Stimulated activated CD4-positive, alpha-beta T cell treated with anti-CD3 and anti-CD28 coated beads, TNF-alpha, amount 100 ng/mL, for 1 hour (primary cell): ENCODE results near the gene CDC7.
"Not testable (repeated sequence)": the region's sequence is repeated elsewhere in the genome, so short reads cannot be mapped to it uniquely, and the experiment has no call there.

Source experiments
- DNase-seq, 3 donors: peaks; one replicate each; pipeline ENCODE4 v3.0.0-alpha.2; 2020; ENCODE audit warnings: low read depth in 3 of 3, low spot score in 1 of 3

Gene CDC7

DNA sequence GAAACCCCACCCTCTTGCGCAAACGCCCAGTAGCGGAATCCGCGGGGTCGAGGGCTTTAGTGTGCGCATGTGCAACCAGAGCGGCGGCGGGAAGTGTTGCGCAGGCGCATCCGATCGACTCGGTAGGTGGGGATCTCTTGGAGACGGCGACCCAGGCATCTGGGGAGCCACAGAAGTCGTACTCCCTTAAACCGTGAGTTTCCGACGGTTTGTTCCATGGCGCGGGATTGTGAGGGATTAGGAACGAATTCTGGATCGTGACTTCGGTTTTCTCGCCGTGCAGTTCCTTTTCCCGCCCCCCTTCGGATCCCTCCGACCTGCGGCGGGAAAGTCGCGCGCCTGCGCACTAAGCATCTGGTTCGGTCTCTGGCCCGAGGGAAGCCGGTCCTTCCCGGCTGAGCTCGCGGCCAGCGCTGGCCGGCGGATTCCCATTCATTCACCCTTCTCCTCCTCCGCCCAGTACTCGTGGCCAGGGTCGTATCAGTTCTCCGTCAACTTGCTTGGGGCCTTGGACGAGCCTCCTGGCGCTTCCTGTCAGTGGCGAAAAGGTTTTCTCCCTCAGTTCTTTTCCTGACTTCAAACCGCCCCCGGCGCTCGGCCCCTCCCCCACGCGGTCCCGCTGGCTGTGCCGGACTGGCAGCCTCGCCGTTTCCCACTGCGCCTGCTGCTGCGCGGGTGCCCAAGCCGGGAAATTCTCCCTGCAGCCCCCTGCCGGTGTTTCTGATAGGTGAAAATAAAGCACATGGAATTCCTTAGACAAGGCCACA lies at the start of gene CDC7:
Gene CDC7 (plus strand): TSS at position 96 of the 767 bp plus-strand sequence. CDS start 866 bp downstream, outside the sequence.
- DNase-seq: peak; percentile 37 to 78 (median 75)

DNA sequence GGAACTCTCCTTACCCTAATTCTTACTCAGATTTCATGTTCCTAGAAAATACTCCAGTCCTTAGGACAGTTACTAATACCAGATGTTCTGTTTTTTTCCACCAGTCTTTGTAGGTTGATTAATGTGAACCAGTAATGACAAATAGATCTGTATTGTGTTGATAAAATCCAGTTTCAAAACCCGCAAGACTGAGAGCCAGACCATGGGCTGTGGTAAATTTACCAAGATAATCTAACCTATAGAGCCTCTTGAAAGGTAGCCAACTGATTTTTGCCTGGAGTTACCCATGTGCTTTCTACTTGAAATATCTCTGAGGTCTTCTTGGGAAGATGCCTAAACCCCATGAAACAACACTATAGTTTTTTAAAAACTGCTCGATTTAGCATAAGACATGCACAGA lies 46.5 kb upstream of the CDC7 start:
- no peak for DNase-seq

DNA sequence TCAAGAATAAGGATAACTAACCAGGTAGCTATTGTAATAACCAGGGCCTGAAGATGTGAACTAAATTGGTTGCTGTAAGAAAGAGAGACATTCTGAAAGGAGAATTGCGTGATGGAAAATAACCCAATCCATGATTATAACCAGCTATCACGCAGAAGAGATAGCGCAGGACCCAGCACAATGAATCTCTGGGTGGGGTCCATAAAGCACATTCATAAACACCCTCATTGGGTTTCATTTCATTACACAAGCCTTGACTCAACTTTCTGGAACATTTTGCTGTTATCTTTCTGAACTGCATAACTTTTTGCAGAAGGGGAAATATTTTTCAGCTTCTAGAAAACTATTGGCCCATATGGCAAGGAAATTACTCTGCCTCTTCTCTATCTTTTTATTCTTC lies 45.3 kb upstream of the CDC7 start:
- DNase-seq: no peak

DNA sequence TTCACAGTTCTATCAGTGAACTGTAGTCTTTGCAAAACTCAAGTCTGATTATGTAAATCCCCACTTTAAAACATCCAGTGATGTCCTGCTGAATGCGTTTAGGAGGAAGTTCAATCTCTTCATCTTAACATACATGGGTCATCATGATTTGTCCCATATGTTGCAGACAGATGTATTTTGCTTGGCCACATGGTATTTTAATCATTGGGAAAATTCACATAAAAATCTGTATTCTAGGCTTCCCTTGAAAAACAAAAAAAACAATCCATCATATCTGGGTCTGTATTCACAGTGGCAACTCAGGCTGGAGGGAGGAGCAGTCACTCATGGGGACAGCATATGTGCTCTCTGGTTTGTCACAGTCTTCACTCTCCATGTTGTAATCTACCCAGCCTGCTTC lies 44.8 kb upstream of the CDC7 start:
- no peak for DNase-seq

DNA sequence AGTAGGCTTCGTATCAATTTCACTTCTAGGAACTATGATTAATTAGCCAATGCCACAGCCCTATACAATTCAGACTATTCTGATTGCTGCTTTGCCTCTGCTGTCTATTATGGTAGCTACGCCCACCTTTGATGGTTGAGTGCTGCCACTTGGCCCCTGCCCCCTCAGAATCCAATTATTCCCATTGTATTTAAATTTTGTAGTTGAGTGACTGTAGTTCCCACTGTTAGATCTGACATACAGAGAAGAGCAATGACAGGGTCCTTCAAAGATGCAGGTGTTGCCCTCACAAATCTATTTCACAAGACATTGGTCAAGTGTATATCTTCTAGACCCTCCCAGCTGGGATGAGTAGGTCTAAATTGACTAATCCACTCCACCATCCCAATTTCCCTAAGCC lies 35.3 kb upstream of the CDC7 start:
- DNase-seq: not testable (repeated sequence)

DNA sequence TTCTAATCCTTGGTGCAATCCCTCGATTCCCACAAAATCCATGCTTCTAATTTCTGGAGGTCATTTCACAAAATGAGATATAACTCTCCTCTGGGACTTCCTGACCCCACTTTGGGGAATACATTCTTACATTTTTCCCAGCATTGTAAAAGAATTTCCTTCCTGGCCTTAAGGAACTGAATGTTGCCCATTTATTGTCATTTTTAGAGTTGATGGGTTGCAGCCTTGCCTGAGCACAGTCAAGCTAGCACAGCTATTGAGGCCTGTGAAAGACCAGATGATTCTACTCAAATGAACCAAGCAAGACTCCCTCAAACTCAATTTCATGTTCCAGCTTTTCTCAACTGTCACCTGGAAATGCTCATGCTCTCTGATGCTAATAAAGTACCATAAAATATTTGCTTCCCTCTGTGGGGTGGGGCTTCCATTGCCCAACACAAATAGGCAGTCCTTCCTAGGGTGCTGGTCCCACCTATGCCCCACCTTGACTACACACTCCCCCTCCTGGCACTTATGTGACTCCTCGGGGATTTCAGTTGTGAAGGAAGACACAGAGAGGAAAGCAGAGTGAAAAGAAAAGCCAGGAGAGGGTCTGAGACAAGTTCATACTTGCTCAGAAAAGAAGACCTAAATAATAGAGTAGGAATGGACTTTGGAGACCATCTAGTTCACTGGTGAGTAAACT lies 24.0 kb upstream of the CDC7 start:
- no peak for DNase-seq

DNA sequence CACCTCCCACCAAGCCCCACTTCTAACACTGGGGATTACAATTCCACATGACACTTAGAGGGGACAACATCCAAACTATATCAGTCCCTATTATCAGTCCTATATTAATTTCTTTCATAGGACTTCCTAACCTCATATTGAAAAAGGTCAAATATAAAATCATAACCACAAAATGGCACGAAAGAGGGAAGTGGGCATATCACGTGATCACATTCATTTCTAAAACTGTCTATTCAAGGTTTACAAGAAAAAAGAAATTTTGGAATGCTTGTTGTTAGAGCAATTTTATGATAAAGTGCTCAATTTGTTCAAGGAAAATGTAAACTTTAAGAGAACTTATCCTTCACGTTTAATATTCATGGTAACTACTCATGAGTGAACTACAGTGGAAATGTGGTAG lies 13.2 kb upstream of the CDC7 start:
- no peak for DNase-seq

DNA sequence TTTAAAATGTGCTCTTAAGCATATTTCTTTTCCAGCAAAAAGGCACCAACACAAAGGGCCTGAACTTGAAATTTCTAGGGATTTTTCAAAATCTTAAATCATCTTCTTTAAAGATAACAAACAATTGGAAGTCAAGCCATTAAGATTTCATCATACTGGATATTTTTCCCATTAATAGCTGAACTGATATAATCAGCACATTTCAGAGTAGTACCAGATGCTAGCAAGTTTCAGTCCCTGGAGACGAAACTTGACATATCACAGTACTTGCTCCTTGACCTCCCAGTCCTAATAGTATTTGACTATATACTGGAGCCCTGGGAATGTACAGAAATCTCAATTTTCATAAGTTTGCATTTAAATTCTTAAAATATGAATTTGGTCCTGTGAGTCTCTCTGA lies 10.2 kb upstream of the CDC7 start:
- no peak for DNase-seq

DNA sequence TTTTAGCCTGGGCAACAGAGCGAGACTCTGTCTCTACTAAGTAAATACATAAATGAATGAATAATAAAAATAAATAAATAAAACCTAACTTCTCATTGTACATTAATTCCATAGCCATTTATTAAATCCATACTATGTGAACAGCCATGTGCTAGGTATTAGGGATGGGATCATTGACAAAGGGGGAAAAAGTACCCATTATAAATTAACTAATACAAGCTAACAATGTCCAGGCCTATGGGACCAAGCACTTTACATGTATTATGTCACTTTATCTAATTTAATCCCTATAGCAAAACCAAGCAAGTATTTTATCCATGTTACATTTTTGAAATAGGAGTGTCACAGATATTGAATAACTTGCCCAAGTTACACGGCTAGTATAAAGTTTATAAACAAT lies 2.6 kb upstream of the CDC7 start:
- DNase-seq: no peak

DNA sequence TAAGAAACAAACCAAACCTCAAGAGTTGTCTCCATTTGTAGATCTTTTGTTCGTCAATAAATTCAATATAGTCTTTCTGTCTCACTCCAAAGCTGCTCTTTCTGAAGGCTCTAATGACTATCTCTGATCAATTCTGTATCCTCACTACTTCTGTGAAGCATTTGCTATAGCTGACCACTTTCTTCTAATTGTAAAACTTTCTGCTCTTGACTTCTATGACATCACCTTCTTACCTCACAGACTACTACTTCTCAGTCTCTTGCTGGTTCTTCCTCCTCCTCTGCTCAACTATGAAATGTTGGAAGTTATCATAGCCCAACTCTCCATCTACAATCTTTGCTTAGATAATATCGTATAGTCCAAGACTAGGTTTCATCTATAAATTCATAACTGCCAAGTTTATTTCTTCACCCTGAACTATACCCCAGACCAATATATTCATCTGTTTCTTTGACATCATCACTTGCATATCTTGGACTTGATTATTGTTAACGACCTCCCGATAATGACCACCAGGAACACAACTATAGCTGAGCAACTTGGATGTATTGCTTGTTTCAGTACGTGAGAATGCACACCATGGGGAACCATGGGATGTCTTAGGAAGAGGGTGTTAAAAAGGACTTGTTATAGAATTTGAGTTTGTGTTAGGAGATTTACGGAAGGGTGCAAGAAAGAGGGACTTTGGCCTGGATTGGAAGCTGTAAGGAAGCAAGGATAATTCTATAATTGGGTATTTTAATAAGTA lies 2.0 kb upstream of the CDC7 start:
- no peak for DNase-seq

DNA sequence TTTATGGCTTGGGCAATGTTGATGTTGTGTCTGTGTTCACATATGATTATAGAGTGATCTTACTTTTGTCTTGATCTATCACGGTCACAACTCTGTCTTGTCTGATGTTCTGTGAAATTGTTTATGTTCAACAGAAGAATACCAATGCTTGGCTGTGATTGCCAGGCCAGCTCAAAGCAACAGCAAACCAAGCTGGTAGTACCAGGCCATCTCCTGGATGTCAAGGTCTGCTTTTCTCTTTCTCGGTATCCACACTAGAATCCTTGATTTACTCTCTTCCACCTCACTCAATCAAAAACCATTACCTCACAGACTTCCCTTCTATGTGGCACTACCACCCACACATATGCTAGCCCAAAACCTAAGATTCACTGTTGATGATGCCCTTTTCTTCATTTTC lies 1.3 kb upstream of the CDC7 start:
- DNase-seq: no peak

DNA sequence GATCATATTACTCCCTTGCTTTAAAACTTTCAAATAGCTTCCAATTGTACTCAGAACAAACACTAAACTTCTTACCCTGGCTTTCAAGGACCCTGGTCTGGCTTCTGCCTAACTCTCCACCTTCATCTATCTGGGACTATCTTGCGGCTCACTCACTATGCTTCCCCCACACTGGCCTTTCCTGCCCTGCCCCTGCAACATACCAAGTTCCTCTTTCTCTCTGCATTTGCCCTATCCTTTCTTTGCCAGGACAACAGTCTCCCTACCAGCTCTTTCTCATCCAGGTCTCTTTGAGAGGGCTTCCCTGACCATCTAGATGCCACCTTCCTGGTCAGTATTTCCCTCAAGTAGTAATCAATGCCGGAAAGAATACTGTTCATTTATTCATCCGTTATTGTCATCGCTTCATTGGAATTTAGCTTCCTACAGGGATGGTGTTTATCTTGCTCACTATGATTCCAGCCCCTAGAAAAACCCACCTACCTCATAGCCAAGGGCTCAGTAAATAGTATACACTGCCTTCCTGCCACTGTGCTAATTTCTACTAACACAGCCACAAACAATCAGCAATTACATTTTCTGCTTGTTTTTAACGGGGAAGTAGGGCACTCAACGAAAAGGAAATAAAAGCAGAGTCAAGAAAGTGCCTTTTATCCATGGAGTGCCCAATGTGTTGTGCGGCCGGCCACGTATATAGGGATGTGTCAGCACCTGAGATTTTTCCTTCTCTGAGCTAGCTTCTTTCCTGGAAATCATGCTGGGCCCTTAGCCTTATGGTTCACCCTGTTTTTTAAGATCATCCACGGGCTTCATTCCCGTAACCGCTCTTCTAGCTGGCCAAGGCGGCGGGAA lies 521 bp upstream of the CDC7 start:
- DNase-seq: no peak

DNA sequence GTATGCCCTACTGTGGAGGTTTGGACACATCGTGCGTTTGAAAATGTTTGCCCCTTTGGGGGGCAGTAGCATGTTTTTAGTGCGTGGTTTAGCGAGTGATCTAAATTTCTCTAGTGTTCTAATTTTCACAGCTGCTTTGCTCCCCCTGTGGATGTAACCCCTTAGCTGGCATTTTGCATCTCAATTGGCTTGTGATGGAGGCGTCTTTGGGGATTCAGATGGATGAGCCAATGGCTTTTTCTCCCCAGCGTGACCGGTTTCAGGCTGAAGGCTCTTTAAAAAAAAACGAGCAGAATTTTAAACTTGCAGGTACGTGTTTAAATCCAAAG lies 836 bp downstream of the CDC7 start:
- no peak for DNase-seq

DNA sequence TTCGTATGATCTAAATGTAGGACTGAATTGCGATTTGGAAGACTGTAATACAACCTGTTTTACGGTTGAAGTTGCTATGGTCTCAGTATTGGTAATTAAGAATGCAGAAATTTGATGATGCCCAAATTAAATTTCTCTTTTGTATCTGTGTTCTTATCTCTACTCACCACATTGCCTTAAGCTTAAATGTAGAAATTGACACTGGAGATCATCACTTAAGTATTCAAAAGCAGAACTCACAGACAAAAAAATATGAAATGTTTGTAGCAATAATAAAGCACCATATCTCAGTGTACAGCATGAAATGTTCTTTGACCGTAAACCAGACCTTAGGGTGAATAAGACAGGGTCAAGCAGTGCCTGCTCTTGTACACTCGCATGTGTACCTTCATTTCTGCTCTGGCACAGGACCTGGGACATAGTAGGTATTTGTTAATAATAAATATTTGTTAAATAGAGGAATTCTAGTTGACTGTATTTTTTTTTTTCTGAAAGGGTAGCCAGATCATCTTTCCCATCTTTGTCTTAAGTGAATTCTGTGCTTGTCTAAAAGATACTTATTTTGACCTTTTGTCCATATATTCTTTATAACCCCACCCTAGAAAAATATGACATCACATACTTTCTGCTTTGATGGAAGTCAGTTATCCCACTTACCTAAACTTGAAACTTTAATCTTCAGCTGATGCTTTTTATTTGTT lies 1.5 kb downstream of the CDC7 start:
- no peak for DNase-seq

DNA sequence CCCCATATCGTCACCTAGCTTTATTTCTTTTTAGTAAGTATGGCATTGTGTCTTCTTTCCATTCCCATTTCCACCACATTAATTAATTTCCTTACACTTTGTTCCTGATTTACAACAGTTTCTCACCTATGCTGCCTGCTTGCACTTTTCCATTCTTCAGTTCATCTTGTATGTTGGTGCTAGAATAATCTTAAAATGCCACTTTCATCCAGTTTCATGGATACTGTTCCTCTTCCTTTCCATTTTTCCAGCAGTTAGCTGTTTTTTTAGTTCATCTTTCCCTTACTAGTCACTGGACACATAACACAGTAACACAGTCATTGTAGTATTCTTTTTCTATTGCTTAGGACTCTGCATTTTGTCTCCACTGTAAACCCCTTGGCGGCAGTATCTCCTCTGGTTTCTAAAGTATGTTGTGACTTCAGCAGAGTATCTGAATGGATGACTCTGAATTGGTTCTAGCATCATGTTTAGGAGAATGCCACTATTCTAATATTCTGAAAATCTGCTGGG lies 2.1 kb downstream of the CDC7 start:
- no peak for DNase-seq

DNA sequence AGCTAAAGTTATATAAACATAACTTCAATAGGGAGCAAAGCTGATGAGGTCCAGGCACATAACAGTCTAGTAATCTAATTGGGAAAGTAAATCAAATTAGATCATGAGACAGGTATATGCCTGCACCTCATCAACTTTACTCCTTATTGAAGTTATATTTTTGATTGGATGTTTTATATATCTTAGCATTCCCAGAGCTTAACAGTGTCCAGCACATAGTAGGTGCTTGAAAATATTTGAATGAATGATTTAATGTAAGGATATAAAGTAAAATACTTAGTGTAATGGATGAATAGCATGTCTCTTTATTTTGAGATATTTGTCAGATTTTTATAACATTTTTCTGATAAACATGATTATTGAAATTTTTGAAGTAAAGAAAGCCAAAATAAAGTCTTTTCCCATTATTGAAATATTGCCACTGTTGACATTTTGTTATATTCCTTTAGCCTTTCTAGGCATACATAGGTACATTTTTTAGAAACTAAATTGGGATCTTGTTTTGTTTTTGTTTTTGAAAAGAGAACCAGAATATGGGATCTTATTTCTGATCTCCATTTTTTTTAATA lies 2.8 kb downstream of the CDC7 start:
- no peak for DNase-seq

DNA sequence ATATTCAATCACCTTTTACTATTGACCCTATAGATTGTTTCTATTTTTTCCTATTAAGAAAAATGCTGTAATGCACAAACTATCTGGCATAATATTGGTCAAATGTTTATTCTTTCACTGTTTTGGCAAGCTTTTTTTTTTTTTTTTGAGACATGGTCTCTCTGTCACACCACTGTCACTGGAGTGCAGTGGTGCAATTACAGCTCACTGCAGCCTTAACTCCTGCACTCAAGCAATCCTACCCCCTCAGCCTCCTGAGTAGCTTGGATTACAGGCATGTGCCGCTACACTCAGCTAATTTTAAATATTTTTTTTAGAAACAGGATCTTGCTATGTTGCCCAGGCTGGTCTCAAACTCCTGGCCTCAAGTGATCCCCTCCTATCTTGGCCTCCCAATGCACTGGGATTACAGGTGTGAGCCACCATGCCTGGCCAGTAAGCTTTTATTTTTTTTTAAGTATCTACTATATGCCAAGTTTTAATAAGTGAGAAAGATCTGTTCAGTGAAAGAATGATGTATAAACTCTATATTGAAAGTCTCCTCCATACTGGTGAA lies 3.4 kb downstream of the CDC7 start:
- DNase-seq: no peak

DNA sequence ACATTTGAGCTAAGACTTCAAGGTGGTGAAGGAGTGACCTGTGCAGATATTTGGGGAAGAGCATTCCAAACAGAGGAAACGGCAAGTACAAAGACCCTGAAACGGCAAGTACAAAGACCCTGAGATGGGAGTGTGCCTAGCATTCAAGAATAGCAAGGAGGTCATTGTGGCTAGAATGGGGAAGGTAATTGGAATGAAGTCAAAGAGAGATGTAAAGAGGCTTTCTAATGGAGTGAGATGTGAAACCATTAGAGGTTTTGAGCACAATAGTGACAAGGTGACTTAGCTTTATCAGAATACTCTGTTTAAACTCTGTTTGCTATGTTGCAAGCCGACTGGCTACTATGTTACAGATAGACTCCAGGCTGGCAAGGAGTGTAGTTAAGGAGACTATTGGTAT lies 4.4 kb downstream of the CDC7 start:
- no peak for DNase-seq

DNA sequence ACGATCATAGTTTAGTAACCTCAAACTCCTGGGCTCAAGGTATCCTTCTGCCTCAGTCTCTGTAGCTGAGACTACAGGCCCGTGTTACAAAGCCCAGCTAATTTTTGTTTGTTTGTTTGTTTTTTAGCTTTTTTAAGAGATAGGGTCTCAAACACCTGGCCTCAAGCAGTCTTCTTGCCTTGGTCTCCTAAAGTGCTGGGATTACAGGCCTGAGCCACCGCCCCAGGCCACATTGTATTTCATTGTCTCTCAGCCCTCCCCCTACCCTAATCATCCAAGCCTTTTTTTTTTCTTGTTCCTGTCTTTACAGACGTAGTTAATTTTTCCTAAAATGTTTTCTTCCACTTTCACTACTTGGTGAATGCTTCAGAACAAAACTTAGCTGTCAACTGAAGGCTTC lies 5.4 kb downstream of the CDC7 start:
- DNase-seq: no peak

DNA sequence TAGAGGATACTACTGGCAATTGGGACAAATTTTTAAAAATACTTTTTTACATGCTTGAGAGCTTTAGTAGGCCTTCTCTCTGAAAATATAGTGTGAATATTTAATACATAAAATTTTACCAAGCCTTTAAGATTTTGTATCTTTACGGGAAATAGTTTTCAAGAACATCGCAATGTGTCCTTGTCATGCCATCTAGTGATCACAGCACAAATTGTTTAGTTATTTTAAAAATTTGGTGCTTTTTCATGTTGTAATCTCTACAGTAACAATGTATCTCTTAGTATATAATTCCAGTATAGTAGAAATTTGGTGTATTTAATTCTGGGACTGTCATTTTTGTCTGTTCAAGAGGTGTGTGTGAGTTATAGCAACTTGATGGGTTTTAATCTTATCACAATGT lies 6.7 kb downstream of the CDC7 start:
- no peak for DNase-seq
